A549 (cell line): ENCODE measurements around the gene CCDC102B. TPM values are rescaled to one million over a fixed set of nuclear protein-coding genes. Genes with fewer than 3 reads are reported as not detected.

Experiments
- ATAC-seq, 2 experiments: fragments of 200-7000 bp in 1 of 2; fragments of >200 bp in 1 of 2; cut with Nextera tagmentation in 1 of 2; cut with Tn5 transposase in 1 of 2; 3 replicates each; pipeline versions ENCODE4 v1.8.0 to v1.9.1; 2018 to 2020; ENCODE audit warnings: mild to moderate bottlenecking in 1 of 2, moderate library complexity in 1 of 2
- CTCF ChIA-PET: fragments of 300-600 bp; sonication (Branson Sonifier 250); formaldehyde crosslinking; extraction: SDS; loops from one replicate; lab custom pipeline; 2021; ENCODE audit warnings: antibody characterized with exemption, inconsistent platforms; lab: Yijun Ruan, JAX
- POLR2A ChIA-PET: fragments of 350-600 bp; formaldehyde crosslinking; extraction: SDS; loops from one replicate; lab custom pipeline; 2021; ENCODE audit warnings: antibody characterized with exemption, inconsistent platforms; lab: Yijun Ruan, JAX
- DNase-seq, 2 experiments: peaks; one replicate each; pipeline versions ENCODE4 v3.0.0 to v3.0.0-alpha.2; 2011 to 2016; ENCODE audit warnings: low read depth in 1 of 2, low spot score in 1 of 2
- FAIRE-seq: peaks from 2 replicates; lab custom pipeline; 2011; peaks lifted over from hg19 to GRCh38; lab: Jason Lieb, UNC
- H3K27ac ChIP-seq, 2 experiments: fragments of >200 bp; sonication (Bioruptor Twin); formaldehyde crosslinking; 3 replicates each; pipeline ENCODE4 v1.5.1; 2016 to 2017
- H3K4me1 ChIP-seq: fragments of >200 bp; sonication (Bioruptor Twin); formaldehyde crosslinking; 3 replicates; pipeline ENCODE4 v1.6.1; 2016
- H3K4me2 ChIP-seq: fragments of >200 bp; sonication (Bioruptor Twin); formaldehyde crosslinking; 3 replicates; pipeline ENCODE4 v1.6.1; 2016
- H3K4me3 ChIP-seq: fragments of >200 bp; sonication (Bioruptor Twin); formaldehyde crosslinking; 3 replicates; pipeline ENCODE4 v1.5.1; 2016
- H3K9me3 ChIP-seq: fragments of >200 bp; sonication (Bioruptor Twin); formaldehyde crosslinking; 3 replicates; pipeline ENCODE4 v1.6.1; 2016
- CBX8 ChIP-seq: fragments of 200-600 bp; sonication (generic); IDR thresholded peaks from 2 replicates; pipeline ENCODE4 v1.6.1; 2016
- CHD2 ChIP-seq: fragments of 150-350 bp; IDR thresholded peaks from 2 replicates; pipeline ENCODE4 v1.6.1; 2014; ENCODE audit warnings: low read length; ENCODE audit not compliant: partially characterized antibody
- EHF ChIP-seq: fragments of 250-450 bp; sonication (Bioruptor Pico); IDR thresholded peaks from 2 replicates; pipeline ENCODE4 v1.5.0; 2020; ENCODE audit warnings: mild to moderate bottlenecking
- EHMT2 ChIP-seq: fragments of 200-600 bp; sonication (generic); IDR thresholded peaks from 2 replicates; pipeline ENCODE4 v1.6.1; 2016; ENCODE audit warnings: antibody characterized with exemption, low read depth, mild to moderate bottlenecking, moderate library complexity
- ESRRA ChIP-seq: fragments of 150-350 bp; IDR thresholded peaks from 2 replicates; pipeline ENCODE4 v1.6.1; 2014; ENCODE audit warnings: mild to moderate bottlenecking, low read length, borderline replicate concordance
- HOXA7 ChIP-seq: fragments of 250-450 bp; sonication (Bioruptor Pico); IDR thresholded peaks from 2 replicates; pipeline ENCODE4 v1.5.0; 2020; ENCODE audit warnings: mild to moderate bottlenecking, moderate library complexity
- MAZ ChIP-seq: fragments of 150-350 bp; IDR thresholded peaks from 2 replicates; pipeline ENCODE4 v1.6.1; 2014; ENCODE audit warnings: antibody characterized with exemption, low read depth, low read length, borderline replicate concordance
- RARB ChIP-seq: fragments of 250-450 bp; sonication (Bioruptor Pico); IDR thresholded peaks from 2 replicates; pipeline ENCODE4 v1.8.0; 2021; ENCODE audit warnings: mild to moderate bottlenecking, moderate library complexity
- RNF2 ChIP-seq: fragments of 200-600 bp; sonication (generic); IDR thresholded peaks from 2 replicates; pipeline ENCODE4 v1.6.1; 2016; ENCODE audit warnings: low read depth, mild to moderate bottlenecking, antibody characterized with exemption, moderate library complexity, borderline replicate concordance
- SREBF2 ChIP-seq: fragments of 450-650 bp; IDR thresholded peaks from 2 replicates; pipeline ENCODE4 v1.6.1; 2014; ENCODE audit warnings: mild to moderate bottlenecking, moderate library complexity
- ZFP36 ChIP-seq: fragments of 450-650 bp; IDR thresholded peaks from 2 replicates; pipeline ENCODE4 v1.6.1; 2014; ENCODE audit warnings: borderline replicate concordance; ENCODE audit not compliant: partially characterized antibody
- ZSCAN20 ChIP-seq: fragments of 250-450 bp; sonication (Bioruptor Pico); IDR thresholded peaks from 2 replicates; pipeline ENCODE4 v1.8.0; 2022; ENCODE audit warnings: mild to moderate bottlenecking, moderate library complexity
- WGBS: methylation state at CpG from one replicate; pipeline ENCODE4 v1.1.6; 2017; ENCODE audit errors: missing lambda C conversion rate; 5-methylcytosine and 5-hydroxymethylcytosine counted together
- polyA plus RNA-seq, 4 experiments: library from polyadenylated mRNA; depleted of rRNA in 3 of 4; stranded (reverse); fragments of >200 nt; fragmentation: RNase III in 1 of 4; extraction: RNeasy Plus Mini Kit Qiagen cat#74134 plus additional on column Dnase treatment in 1 of 4; gene quantifications; 2 replicates in 3 of 4; 3 replicates in 1 of 4; pipeline ENCODE4 v1.2.3, GENCODE V29; 2011 to 2017
- TF ChIP-seq, protein P1 (sequence below): fragments of 450-650 bp; IDR thresholded peaks from 2 replicates; pipeline ENCODE4 v1.6.1; 2014; ENCODE audit warnings: antibody characterized with exemption
- TF ChIP-seq, protein P2 (sequence below): fragments of 250-450 bp; sonication (Bioruptor Pico); IDR thresholded peaks from 2 replicates; pipeline ENCODE4 v1.5.0; 2020; ENCODE audit warnings: low read depth, mild to moderate bottlenecking, moderate library complexity
- TF ChIP-seq, protein P3 (sequence below): fragments of 250-450 bp; sonication (Bioruptor Pico); IDR thresholded peaks from 2 replicates; pipeline ENCODE4 v1.5.0; 2021; ENCODE audit warnings: mild to moderate bottlenecking, moderate library complexity, borderline replicate concordance
- TF ChIP-seq, protein P4 (sequence below): IDR thresholded peaks from 2 replicates; pipeline ENCODE4 v1.6.1; 2012
- TF ChIP-seq, protein P5 (sequence below): fragments of 150-350 bp; IDR thresholded peaks from 2 replicates; pipeline ENCODE4 v1.6.1; 2014; ENCODE audit warnings: low read depth, mild to moderate bottlenecking, low read length

CCDC102B gene
- polyA plus RNA-seq, 2 of the 4 experiments (the other 2 are of a cell fraction): 1.2 to 1.6 TPM

DNA sequence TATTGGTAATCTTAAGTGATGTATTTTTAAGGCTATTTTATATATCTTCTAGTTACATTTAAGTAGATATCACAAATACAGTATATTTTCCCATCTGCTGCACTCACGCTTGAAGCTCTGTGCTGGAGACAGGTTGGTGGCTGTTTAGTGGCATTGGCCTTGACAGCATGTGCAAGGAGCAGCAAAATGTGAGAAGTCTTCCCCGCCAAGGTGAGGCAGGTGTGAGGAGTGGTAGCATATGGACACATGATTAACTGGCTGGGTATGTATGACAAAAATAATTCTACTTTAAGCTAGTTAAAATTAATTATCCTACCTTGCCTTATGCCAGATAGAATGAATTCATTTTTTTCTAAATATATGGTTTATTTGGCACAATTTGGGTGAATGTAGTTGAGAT is 117.2 kb downstream of the CCDC102B start:
- Histone ChIP-seq H3K4me1 (no peaks in the 10 kb centered on the region), H3K4me3 (no peak overlapping the region), H3K4me2 (no peak overlapping the region), H3K9me3 (no peaks in the 10 kb centered on the region), H3K27ac (no peak overlapping the region)
- ChIA-PET CTCF (interaction anchor here (1.1 kb wide), 1 partner anchor 11 kb away, joined by 3 read pairs; no protein-coding TSS in a partner anchor), POLR2A (no interaction called here)
- no peak for FAIRE-seq
- no peak for ATAC-seq
- no peak for DNase-seq
- 69% methylated on average over 2 of the region's 2 CpGs for WGBS
- TF ChIP-seq ESRRA: no peak

DNA sequence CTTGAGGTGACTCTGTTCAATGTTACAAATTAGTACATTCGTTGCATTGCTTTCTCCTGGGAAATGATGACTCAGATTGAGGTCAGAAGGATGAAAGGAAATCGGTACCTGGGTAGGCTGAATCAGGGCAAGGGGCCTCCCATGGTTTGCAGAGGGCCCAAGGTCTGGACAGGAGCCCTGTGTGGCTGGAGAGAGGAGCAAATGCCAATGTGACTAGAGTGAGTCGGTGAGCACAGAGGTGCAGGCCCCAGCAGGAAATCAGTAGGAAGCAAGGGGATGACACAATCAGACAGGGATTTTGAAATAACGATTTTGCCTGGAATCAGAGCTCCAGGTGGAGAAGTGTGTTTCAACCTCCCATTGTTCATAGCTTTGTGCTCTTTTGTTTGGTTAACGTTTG is 118.9 kb downstream of the CCDC102B start:
- no peak for TF ChIP-seq RNF2
- TF ChIP-seq, protein P1, sequence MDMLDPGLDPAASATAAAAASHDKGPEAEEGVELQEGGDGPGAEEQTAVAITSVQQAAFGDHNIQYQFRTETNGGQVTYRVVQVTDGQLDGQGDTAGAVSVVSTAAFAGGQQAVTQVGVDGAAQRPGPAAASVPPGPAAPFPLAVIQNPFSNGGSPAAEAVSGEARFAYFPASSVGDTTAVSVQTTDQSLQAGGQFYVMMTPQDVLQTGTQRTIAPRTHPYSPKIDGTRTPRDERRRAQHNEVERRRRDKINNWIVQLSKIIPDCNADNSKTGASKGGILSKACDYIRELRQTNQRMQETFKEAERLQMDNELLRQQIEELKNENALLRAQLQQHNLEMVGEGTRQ: no peak
- TF ChIP-seq, protein P2, sequence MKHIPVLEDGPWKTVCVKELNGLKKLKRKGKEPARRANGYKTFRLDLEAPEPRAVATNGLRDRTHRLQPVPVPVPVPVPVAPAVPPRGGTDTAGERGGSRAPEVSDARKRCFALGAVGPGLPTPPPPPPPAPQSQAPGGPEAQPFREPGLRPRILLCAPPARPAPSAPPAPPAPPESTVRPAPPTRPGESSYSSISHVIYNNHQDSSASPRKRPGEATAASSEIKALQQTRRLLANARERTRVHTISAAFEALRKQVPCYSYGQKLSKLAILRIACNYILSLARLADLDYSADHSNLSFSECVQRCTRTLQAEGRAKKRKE: no peak
- DNase-seq: no peak
- no peak for ATAC-seq
- Histone ChIP-seq H3K27ac (no peak overlapping the region), H3K4me2 (no peak overlapping the region), H3K4me1 (no peaks in the 10 kb centered on the region), H3K9me3 (no peaks in the 10 kb centered on the region), H3K4me3 (no peak overlapping the region)
- ChIA-PET CTCF (no interaction called here), POLR2A (no interaction called here)
- no peak for FAIRE-seq
- WGBS: 3% methylated on average over 5 of the region's 5 CpGs

DNA sequence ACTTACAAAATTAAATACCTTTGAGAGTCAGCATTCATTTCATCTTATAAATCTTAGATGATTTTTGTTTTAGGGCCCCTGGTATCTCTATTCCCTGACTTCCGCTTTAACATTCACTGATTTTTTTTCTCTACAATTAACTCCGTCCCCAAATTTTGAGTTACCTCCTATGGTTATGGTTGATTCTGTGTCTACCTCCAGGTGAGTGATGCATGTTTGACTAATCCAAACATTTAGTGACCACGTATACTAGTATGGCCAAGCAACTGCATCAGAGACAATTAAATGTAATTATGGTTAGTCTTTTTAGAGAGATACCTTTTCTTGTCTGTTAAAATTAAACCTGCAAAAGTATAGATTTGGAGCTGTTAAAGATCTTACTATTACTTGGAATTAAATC is 120.3 kb downstream of the CCDC102B start:
- no peaks in the 10 kb centered on the region for H3K9me3 ChIP-seq
- 57% methylated on average over 3 of the region's 3 CpGs for whole genome bisulfite sequencing
- ChIA-PET CTCF (no interaction called here), POLR2A (no interaction called here)
- TF ChIP-seq, protein P3, sequence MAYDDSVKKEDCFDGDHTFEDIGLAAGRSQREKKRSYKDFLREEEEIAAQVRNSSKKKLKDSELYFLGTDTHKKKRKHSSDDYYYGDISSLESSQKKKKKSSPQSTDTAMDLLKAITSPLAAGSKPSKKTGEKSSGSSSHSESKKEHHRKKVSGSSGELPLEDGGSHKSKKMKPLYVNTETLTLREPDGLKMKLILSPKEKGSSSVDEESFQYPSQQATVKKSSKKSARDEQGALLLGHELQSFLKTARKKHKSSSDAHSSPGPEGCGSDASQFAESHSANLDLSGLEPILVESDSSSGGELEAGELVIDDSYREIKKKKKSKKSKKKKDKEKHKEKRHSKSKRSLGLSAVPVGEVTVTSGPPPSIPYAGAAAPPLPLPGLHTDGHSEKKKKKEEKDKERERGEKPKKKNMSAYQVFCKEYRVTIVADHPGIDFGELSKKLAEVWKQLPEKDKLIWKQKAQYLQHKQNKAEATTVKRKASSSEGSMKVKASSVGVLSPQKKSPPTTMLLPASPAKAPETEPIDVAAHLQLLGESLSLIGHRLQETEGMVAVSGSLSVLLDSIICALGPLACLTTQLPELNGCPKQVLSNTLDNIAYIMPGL (CRISPR knock-in tag): no peak
- TF ChIP-seq, protein P4, sequence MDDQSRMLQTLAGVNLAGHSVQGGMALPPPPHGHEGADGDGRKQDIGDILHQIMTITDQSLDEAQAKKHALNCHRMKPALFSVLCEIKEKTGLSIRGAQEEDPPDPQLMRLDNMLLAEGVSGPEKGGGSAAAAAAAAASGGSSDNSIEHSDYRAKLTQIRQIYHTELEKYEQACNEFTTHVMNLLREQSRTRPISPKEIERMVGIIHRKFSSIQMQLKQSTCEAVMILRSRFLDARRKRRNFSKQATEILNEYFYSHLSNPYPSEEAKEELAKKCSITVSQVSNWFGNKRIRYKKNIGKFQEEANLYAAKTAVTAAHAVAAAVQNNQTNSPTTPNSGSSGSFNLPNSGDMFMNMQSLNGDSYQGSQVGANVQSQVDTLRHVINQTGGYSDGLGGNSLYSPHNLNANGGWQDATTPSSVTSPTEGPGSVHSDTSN: no peak
- TF ChIP-seq RARB (no peak), ZFP36 (no peak), EHF (no peak), MAZ (no peak), SREBF2 (no peak), ZSCAN20 (CRISPR knock-in tag) (no peak), HOXA7 (CRISPR knock-in tag) (no peak), CBX8 (no peak), EHMT2 (no peak), CHD2 (no peak)
- TF ChIP-seq, protein P1: no peak
- TF ChIP-seq, protein P5, sequence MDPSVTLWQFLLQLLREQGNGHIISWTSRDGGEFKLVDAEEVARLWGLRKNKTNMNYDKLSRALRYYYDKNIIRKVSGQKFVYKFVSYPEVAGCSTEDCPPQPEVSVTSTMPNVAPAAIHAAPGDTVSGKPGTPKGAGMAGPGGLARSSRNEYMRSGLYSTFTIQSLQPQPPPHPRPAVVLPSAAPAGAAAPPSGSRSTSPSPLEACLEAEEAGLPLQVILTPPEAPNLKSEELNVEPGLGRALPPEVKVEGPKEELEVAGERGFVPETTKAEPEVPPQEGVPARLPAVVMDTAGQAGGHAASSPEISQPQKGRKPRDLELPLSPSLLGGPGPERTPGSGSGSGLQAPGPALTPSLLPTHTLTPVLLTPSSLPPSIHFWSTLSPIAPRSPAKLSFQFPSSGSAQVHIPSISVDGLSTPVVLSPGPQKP: no peak
- TF ChIP-seq, protein P2: no peak
- DNase-seq: no peak
- no peak overlapping the region for H3K27ac ChIP-seq
- no peak for FAIRE-seq
- no peaks in the 10 kb centered on the region for H3K4me1 ChIP-seq
- no peak for ATAC-seq
- no peak overlapping the region for H3K4me3 ChIP-seq
- H3K4me2 ChIP-seq: no peak overlapping the region
